HL-60/S4 treated with retinoic acid at 250 ng/mL for 4 days and 3 days (cell line): ENCODE measurements around the gene MFSD12.
"Not testable (repeated sequence)": the region's sequence is repeated elsewhere in the genome, so short reads cannot be mapped to it uniquely, and the experiment has no call there.

Source experiments
- in situ Hi-C: fragments of 300-500 bp; cut with MboI; formaldehyde crosslinking; loops from 2 replicates; pipeline ENCODE4 v1.7.0; 2022; ENCODE audit warnings: low sequenced_read_pairs

The MFSD12 gene

GRCh38 chr19:3585301-3586126 lies 28.1 kb upstream of the MFSD12 start, which contains the start of gene GIPC3:
GIPC3 (plus strand) TSS chr19:3585478; CDS start chr19:3585598, 120 bp downstream.
- in situ Hi-C loops, result no loop called here

- in situ Hi-C loops, result not testable (repeated sequence)
Measured at GRCh38 chr19:3584036-3584802, 26.8 kb upstream of the MFSD12 start.

GRCh38 chr19:3581792-3582191 lies 24.4 kb upstream of the MFSD12 start:
- in situ Hi-C loops, result not testable (repeated sequence)

- in situ Hi-C loops, result no loop called here
Measured at GRCh38 chr19:3580156-3580934, 23.0 kb upstream of the MFSD12 start.

GRCh38 chr19:3578390-3578789 lies 21.0 kb upstream of the MFSD12 start:
- in situ Hi-C loops, result no loop called here

- in situ Hi-C loops, result no loop called here
Measured at GRCh38 chr19:3577723-3578344, 20.4 kb upstream of the MFSD12 start.

GRCh38 chr19:3576696-3577443 lies 19.5 kb upstream of the MFSD12 start:
- in situ Hi-C loops, result no loop called here

GRCh38 chr19:3575949-3576673 lies 18.7 kb upstream of the MFSD12 start:
- in situ Hi-C loops, result no loop called here

GRCh38 chr19:3575260-3575741 lies 17.9 kb upstream of the MFSD12 start:
- in situ Hi-C loops, result no loop called here

- in situ Hi-C loops, result no loop called here
Measured at GRCh38 chr19:3573858-3574637, 16.7 kb upstream of the MFSD12 start.

- in situ Hi-C loops, result no loop called here
Measured at GRCh38 chr19:3573162-3573857, 15.9 kb upstream of the MFSD12 start.

GRCh38 chr19:3572855-3573161 lies 15.4 kb upstream of the MFSD12 start, which contains the start of gene HMG20B:
HMG20B (plus strand) TSS chr19:3572944; CDS start chr19:3573310, 366 bp downstream.
- in situ Hi-C loops, result no loop called here

GRCh38 chr19:3572132-3572854 lies 14.9 kb upstream of the MFSD12 start:
- in situ Hi-C loops, result no loop called here

- in situ Hi-C loops, result no loop called here
Measured at GRCh38 chr19:3570606-3571011, 13.2 kb upstream of the MFSD12 start.

- in situ Hi-C loops, result not testable (repeated sequence)
Measured at GRCh38 chr19:3570042-3570441, 12.7 kb upstream of the MFSD12 start.

GRCh38 chr19:3565139-3565538 lies 7.8 kb upstream of the MFSD12 start:
- in situ Hi-C loops, result no loop called here
